Pancreas (tissue), 10 donors: ENCODE results near the gene CLSTN1. TPM values are rescaled to one million over a fixed set of nuclear protein-coding genes. Genes with fewer than 3 reads are reported as not detected.
A peak's percentile ranks its signal among the peaks of the same experiment; 100 is the strongest.

ENCODE experiments used
- ATAC-seq, 4 donors: fragments of 200-7000 bp; cut with Tn5 transposase; one replicate each; pipeline versions ENCODE4 v1.8.0 to v1.9.1; 2020; ENCODE audit warnings: mild to moderate bottlenecking in 4 of 4, moderate library complexity in 4 of 4
- DNase-seq, 6 donors: peaks; one replicate each; pipeline ENCODE4 v3.0.0-alpha.2; 2020
- FAIRE-seq: peaks from 2 replicates; lab custom pipeline; 2012; peaks lifted over from hg19 to GRCh38; lab: Jason Lieb, UNC
- H3K27ac ChIP-seq, 4 donors: fragments of 200-600 bp; sonication (generic); 1 replicate in 3 of 4; 2 replicates in 1 of 4; pipeline versions ENCODE4 v1.5.0 to v1.8.0; 2020
- H3K27me3 ChIP-seq, 4 donors: fragments of 200-600 bp; one replicate each; pipeline ENCODE4 v1.8.0; 2021
- H3K36me3 ChIP-seq, 3 donors: fragments of 200-600 bp; sonication (generic) in 1 of 3; one replicate each; pipeline versions ENCODE4 v1.5.0 to v1.8.0; 2020 to 2021
- H3K4me1 ChIP-seq, 3 donors: fragments of 200-600 bp; one replicate each; pipeline ENCODE4 v1.8.0; 2021
- H3K4me3 ChIP-seq, 4 donors: fragments of 200-600 bp; sonication (generic) in 2 of 4; one replicate each; pipeline versions ENCODE4 v1.5.0 to v1.8.0; 2020 to 2021
- H3K9me3 ChIP-seq, 4 donors: fragments of 200-600 bp; one replicate each; pipeline ENCODE4 v1.8.0; 2021
- WGBS, 2 donors: extraction: QIAGEN DNeasy Blood & Tissue Kit; methylation state at CpG; one replicate each; pipeline ENCODE4 v1.1.7; 2013; 5-methylcytosine and 5-hydroxymethylcytosine counted together
- intact Hi-C, 3 donors: fragments of 100-400 bp; cut with DNase I; formaldehyde crosslinking; loops; one replicate each; pipeline versions ENCODE4 v1.11.1 to v1.14.2; 2022
- polyA plus RNA-seq, 2 donors: library from polyadenylated mRNA; stranded (reverse); fragments of 200-250 nt; gene quantifications; one replicate each; pipeline ENCODE4 v1.2.3, GENCODE V29; 2013
- total RNA-seq, 6 donors: library from RNA; stranded (reverse); fragmentation: NEBNext Ultra II Directional in 4 of 6; extraction: Animal tissue kit (Norgen Biotek cat#: 25700) in 4 of 6; gene quantifications; one replicate each; pipeline versions ENCODE4 v1.2.1 to v1.2.4, GENCODE V29; 2021 to 2023
- TF ChIP-seq, protein P1 (sequence below), 4 donors: fragments of 200-600 bp; sonication (generic) in 3 of 4; IDR thresholded peaks; one replicate each; pipeline versions ENCODE4 v1.5.0 to v1.8.0; 2021; ENCODE audit warnings: antibody characterized with exemption in 4 of 4
- donor health status: healthy with polysubstance abuse.
- donor health status: DM: no; HTN: no; CAD: no; lungs with moderate emphysema.
- donor health status: DM: no; HTN: no; CAD: no.
- donor health status: control.
- donor health status: control.
- donor health status: Bipolar disorder and iron deficiency.
- donor health status: DM: yes; HTN: yes; CAD: no.
- donor health status: DM: no; HTN: no; CAD: no.
- donor health status: DM: no; HTN: no; CAD: no.
- donor health status: DM: yes; HTN: yes; CAD: no.

CLSTN1 gene
- total RNA-seq (10 to 100 TPM; 56.9 to 73.5 (median 66.0) TPM), polyA plus RNA-seq (10 to 100 TPM; 44.2 to 54.2 TPM)

DNA sequence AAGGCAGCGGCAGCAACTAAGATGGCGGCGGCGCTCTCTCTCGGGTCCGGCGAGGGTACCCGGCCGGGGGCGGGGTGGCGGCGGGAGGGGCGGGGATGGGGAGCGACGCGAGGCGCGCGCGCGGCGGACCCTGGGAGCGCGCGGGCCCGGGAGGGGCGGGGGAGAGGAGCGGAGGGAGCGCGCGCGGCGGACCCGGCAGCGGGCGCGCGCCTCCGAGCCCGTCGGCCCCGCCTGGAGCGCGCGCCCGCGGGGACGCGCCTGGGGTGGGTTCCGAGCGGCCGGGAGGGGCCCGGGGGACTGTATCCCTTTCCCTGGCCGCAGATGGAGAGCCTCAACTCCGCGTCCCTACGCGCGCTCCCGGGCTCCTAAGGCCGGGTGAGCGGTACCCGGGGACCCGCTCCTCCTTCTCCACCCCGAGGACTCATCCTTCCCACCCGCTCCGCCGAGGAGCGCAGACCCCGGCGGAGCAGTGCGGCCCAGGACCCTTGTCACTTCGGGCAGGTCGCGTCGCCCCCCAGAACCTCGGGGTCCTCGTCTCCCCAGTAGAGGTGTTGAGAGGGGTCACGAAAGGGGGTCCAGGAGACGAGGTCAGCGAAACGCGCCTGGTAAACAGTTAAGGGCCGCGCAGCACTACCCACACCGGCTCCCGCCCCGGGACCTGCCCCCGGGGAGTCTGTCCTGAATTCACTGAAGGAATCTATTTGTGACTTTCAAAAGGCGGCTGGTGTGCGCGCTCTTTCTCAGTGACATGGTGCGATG is at the start of gene CLSTN1:
Gene CLSTN1 (minus strand): TSS at position 23 of the 759 bp plus-strand sequence. CDS start 232 bp downstream, outside the sequence.
- intact Hi-C loops = no loop called here
- H3K4me3 ChIP-seq = peak within 1 kb of the TSS; percentile 61 to 94 (median 79)
- no peaks in the 10 kb centered on the region for H3K9me3 ChIP-seq
- DNase-seq (peak; percentile 87 to 95 (median 92)), ATAC-seq (peak; percentile 46 to 75 (median 59)), FAIRE-seq (no peak)
- WGBS, 2 donors = 1% methylated on average over 45 to 93 of the region's 93 CpGs
- H3K27me3 ChIP-seq = no peaks in the 10 kb centered on the region
- H3K36me3 ChIP-seq = no peaks in the 10 kb centered on the region
- TF ChIP-seq, protein P1, sequence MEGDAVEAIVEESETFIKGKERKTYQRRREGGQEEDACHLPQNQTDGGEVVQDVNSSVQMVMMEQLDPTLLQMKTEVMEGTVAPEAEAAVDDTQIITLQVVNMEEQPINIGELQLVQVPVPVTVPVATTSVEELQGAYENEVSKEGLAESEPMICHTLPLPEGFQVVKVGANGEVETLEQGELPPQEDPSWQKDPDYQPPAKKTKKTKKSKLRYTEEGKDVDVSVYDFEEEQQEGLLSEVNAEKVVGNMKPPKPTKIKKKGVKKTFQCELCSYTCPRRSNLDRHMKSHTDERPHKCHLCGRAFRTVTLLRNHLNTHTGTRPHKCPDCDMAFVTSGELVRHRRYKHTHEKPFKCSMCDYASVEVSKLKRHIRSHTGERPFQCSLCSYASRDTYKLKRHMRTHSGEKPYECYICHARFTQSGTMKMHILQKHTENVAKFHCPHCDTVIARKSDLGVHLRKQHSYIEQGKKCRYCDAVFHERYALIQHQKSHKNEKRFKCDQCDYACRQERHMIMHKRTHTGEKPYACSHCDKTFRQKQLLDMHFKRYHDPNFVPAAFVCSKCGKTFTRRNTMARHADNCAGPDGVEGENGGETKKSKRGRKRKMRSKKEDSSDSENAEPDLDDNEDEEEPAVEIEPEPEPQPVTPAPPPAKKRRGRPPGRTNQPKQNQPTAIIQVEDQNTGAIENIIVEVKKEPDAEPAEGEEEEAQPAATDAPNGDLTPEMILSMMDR (IDR thresholded peaks at IDR 0.05) = no peak
- H3K27ac ChIP-seq = peak within 1 kb of the TSS; percentile 73 to 93 (median 87)
- H3K4me1 ChIP-seq = peaks cover 15 to 24% (median 22%) of the 10 kb centered on the region in 3 donors

DNA sequence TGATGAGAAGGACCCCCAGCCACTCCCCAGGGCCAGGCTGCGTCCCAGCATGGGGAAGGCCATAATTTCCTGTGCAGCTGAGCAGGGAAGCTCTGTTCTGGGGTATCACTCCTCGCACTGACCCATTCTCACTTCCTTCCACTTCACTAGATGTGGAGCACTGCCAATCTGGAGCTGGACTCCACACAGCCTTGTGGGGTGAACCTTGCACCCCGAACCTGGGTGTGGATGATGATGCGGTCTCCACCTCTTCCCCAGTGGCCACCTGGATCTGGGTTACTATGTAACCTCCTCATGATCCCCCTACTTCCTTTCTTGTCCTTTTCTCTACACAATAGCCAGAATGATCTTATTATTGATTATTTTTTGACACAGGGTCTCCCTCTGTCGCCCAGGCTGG is 49.6 kb upstream of the CLSTN1 start:
- peak in 1 of 6 donors; percentile 10 for DNase-seq
- TF ChIP-seq, protein P1 (IDR thresholded peaks at IDR 0.05) = no peak
- intact Hi-C loops = no loop called here
- H3K36me3 ChIP-seq = peaks cover 0 to 6% (median 1%) of the 10 kb centered on the region in 3 donors
- H3K4me1 ChIP-seq = no peaks in the 10 kb centered on the region
- no peak for FAIRE-seq
- no peaks in the 10 kb centered on the region for H3K9me3 ChIP-seq
- H3K27me3 ChIP-seq = no peaks in the 10 kb centered on the region
- H3K4me3 ChIP-seq = no peak overlapping the region
- ATAC-seq = no peak
- H3K27ac ChIP-seq = no peak overlapping the region
- 90 to 96% methylated on average over 5 of the region's 5 CpGs for WGBS, 2 donors

DNA sequence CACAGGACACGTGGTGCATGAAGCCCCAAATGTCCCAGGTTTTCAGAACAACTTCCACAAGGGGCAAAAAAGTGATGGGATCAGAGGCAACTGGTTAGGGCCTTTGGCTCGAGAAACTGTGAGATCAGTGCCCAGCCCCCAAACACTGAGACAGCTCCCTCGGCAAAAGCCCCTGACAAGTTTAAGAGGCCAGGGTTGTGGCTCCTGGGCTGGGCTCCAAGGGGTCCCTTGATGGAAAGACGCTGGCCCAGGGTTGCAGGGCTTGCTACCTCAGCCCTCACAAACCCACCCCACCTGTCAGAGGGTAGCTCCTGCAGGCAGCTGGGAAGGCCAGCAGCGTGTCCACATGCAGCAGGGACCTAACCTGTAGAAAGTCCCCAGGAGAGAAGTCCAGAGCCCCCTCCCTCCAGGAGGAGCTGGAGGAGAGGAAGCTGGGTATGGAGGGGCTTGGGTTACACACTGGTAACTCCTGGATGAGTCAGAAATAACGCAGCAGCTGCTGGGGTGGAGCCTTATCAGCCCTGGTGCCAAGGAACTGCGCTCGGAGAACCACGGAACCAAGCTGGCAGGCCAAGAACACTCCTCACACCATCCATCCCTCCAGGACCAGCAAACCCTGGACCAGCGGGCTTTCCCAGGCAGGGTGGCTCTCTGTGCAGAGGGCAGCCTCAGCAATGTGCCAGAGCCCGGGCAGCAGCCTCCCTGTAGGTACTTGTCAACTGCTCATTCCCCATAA is 48.8 kb upstream of the CLSTN1 start:
- no peak for FAIRE-seq
- Histone ChIP-seq H3K36me3 (peaks cover 0 to 6% (median 4%) of the 10 kb centered on the region in 3 donors), H3K4me3 (no peak overlapping the region), H3K4me1 (no peaks in the 10 kb centered on the region), H3K27me3 (no peaks in the 10 kb centered on the region), H3K27ac (no peak overlapping the region), H3K9me3 (no peaks in the 10 kb centered on the region)
- TF ChIP-seq, protein P1 (IDR thresholded peaks at IDR 0.05) = no peak
- ATAC-seq = no peak
- WGBS, 2 donors = 91 to 93% methylated on average over 11 of the region's 11 CpGs
- DNase-seq = peak in 1 of 6 donors; percentile 47
- intact Hi-C loops = no loop called here

DNA sequence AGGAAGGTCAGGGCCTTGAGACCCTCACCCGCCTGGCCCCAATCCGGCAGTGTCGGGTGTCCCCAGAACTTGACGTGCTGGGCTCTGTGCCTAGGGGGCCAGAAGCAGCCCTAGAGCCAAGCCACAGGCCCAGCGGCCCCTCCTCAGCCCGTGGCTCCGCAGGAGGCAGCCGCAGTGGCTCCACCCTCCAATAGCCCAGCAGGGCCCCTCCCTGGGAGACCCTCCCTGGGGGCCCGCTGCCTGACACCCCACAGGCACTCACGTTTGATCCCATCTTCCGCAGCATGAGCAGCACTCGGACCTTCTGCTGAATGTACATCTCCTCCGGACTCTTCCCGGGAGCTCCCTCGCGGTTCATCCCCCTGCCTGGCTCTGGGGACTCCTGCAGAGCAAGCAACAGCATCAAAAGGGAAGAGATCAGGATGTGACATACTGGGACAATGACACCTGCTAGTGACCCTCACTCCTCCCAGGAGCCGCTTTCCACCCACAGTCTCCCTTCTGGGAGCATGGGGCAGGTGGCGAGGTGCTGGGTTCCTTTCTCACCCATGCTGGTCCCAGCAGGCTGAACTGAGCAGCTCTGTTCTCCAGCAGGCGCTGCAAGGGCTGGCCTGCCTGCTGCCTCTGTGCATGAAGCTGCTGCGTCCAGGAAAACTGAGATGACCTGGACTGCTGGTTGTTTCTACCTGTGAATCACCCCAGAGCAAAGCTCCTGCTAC is 48.1 kb upstream of the CLSTN1 start:
- H3K27me3 ChIP-seq = no peaks in the 10 kb centered on the region
- peaks cover 0 to 6% (median 4%) of the 10 kb centered on the region in 3 donors for H3K36me3 ChIP-seq
- TF ChIP-seq, protein P1 (IDR thresholded peaks at IDR 0.05) = no peak
- H3K27ac ChIP-seq = no peak overlapping the region
- H3K4me1 ChIP-seq = no peaks in the 10 kb centered on the region
- no peak overlapping the region for H3K4me3 ChIP-seq
- DNase-seq (peak in 1 of 6 donors; percentile 42), FAIRE-seq (no peak), ATAC-seq (no peak)
- no peaks in the 10 kb centered on the region for H3K9me3 ChIP-seq
- intact Hi-C loops = no loop called here
- WGBS, 2 donors = 89 to 91% methylated on average over 20 of the region's 20 CpGs
